Spleen (tissue), 7 donors: ENCODE measurements around the gene TMEM179.

ENCODE experiments used
- POLR2A ChIP-seq, 3 donors: fragments of 450-650 bp; IDR thresholded peaks; one replicate each; pipeline ENCODE4 v1.5.1; 2017; ENCODE audit warnings: antibody characterized with exemption in 3 of 3, mild to moderate bottlenecking in 1 of 3
- POLR2AphosphoS5 ChIP-seq, 3 donors: sonication (generic); formaldehyde crosslinking; IDR thresholded peaks; one replicate each; pipeline ENCODE4 v1.5.1; 2017; ENCODE audit warnings: antibody characterized with exemption in 3 of 3
- TF ChIP-seq, protein P1 (sequence below), 11 experiments: fragments of 200-600 bp in 7 of 11; fragments of 450-650 bp in 4 of 11; sonication (generic) in 4 of 11; IDR thresholded peaks in 8 of 11; conservative IDR thresholded peaks in 3 of 11; 1 replicate in 7 of 11; 2 replicates in 4 of 11; pipeline versions ENCODE4 v1.4.0 to v1.8.0; 2016 to 2021; ENCODE audit warnings: antibody characterized with exemption in 11 of 11, inconsistent platforms in 4 of 11, mild to moderate bottlenecking in 1 of 11
- donor health status: DM: no; HTN: no; CAD: no; lungs with moderate emphysema.
- donor health status: DM: no; HTN: no; CAD: no.
- donor health status: DM: no; HTN: no; CAD: no.

- TF ChIP-seq, protein P1, sequence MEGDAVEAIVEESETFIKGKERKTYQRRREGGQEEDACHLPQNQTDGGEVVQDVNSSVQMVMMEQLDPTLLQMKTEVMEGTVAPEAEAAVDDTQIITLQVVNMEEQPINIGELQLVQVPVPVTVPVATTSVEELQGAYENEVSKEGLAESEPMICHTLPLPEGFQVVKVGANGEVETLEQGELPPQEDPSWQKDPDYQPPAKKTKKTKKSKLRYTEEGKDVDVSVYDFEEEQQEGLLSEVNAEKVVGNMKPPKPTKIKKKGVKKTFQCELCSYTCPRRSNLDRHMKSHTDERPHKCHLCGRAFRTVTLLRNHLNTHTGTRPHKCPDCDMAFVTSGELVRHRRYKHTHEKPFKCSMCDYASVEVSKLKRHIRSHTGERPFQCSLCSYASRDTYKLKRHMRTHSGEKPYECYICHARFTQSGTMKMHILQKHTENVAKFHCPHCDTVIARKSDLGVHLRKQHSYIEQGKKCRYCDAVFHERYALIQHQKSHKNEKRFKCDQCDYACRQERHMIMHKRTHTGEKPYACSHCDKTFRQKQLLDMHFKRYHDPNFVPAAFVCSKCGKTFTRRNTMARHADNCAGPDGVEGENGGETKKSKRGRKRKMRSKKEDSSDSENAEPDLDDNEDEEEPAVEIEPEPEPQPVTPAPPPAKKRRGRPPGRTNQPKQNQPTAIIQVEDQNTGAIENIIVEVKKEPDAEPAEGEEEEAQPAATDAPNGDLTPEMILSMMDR (IDR thresholded peaks at IDR 0.05 in 8 of 11, conservative IDR thresholded peaks at IDR 0.05 in 3 of 11) = no peak
- no peak for TF ChIP-seq POLR2A (IDR thresholded peaks at IDR 0.05)
- TF ChIP-seq POLR2AphosphoS5 (IDR thresholded peaks at IDR 0.05) = no peak
These were observed 3.8 kb downstream of the TMEM179 start for GRCh38 chr14:104600805-104601204.
